Adrenal gland (tissue), 5 donors: Measurements from ENCODE around the gene DENND2A.

Source experiments
- POLR2A ChIP-seq, 2 donors: fragments of 450-650 bp; IDR thresholded peaks; one replicate each; pipeline ENCODE4 v1.6.1; 2017; ENCODE audit warnings: antibody characterized with exemption in 2 of 2, mild to moderate bottlenecking in 2 of 2, moderate library complexity in 1 of 2
- TF ChIP-seq, protein P1 (sequence below), 6 experiments: fragments of 450-650 bp in 4 of 6; fragments of 200-600 bp in 2 of 6; sonication (generic) in 1 of 6; IDR thresholded peaks; 1 replicate in 5 of 6; 2 replicates in 1 of 6; pipeline versions ENCODE4 v1.5.1 to v1.8.0; 2016 to 2021; ENCODE audit warnings: antibody characterized with exemption in 6 of 6, mild to moderate bottlenecking in 2 of 6, moderate library complexity in 1 of 6
- donor health status: DM: no; HTN: no; CAD: no.

DNA sequence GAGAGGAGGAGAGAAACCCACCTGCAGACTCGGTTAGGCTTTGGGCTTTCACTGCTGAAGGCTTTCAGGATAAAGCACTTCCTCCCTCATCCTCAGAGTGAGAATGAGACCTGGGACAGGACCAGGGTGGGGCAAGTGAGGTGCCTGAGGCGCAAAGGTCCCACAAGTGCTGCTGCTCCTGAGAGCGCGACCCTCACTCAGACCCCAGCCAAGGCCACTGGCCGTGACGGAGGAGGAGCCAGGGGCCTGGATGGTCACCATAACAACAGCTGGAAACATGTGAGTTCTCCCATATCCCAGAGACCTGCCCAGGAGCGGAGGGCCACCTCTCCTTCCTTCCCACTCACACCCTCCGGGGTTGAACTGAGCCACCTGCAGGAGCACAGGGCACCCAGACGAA lies 114.4 kb downstream of the DENND2A start:
- TF ChIP-seq POLR2A (IDR thresholded peaks at IDR 0.05), result no peak
- TF ChIP-seq, protein P1, sequence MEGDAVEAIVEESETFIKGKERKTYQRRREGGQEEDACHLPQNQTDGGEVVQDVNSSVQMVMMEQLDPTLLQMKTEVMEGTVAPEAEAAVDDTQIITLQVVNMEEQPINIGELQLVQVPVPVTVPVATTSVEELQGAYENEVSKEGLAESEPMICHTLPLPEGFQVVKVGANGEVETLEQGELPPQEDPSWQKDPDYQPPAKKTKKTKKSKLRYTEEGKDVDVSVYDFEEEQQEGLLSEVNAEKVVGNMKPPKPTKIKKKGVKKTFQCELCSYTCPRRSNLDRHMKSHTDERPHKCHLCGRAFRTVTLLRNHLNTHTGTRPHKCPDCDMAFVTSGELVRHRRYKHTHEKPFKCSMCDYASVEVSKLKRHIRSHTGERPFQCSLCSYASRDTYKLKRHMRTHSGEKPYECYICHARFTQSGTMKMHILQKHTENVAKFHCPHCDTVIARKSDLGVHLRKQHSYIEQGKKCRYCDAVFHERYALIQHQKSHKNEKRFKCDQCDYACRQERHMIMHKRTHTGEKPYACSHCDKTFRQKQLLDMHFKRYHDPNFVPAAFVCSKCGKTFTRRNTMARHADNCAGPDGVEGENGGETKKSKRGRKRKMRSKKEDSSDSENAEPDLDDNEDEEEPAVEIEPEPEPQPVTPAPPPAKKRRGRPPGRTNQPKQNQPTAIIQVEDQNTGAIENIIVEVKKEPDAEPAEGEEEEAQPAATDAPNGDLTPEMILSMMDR (IDR thresholded peaks at IDR 0.05), result no peak
